HG03432 (cell line): ENCODE measurements around the gene ZNF658.
"Not testable (repeated sequence)": the region's sequence is repeated elsewhere in the genome, so short reads cannot be mapped to it uniquely, and the experiment has no call there.

Source experiments
- ATAC-seq: cut with Tn5 transposase; IDR thresholded peaks from one replicate; pipeline ENCODE4 v1.9.1; 2021; ENCODE audit warnings: mild to moderate bottlenecking, moderate library complexity; ENCODE audit not compliant: unreplicated experiment

Gene ZNF658

DNA sequence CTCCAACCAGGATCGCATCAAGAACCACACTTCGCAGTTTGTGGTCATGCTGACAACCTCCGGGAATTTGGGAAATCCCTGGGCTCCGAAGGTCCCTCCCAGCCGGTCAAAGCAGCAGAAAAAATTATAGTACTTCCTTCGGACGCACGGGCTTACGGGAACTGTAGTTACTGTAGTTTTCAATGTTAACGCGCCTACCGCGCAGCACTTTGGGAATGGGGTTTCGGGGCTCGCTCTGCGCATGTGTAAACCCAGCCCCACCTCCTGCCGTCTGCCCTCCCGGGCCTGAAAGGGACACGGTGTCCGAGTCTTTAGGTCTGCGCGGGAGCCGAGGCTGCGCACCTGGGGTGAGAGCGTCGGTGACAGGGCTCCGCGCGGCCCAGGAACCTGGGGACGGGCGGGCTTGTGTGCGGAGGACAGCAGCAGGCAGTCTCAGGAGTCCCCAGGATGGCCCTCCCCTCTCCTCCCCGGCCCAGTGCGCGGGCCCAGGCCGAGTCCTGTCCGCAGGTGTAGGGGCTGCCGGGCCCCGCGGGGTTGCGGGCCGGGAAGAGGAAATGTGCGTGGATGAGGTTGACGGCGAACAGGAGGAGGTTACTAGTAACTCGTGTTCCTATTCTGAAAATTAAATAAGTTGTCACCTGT is at the start of gene ZNF658:
Gene ZNF658 (plus strand): TSS at position 236 of the 642 bp plus-strand sequence. CDS start 2,837 bp downstream, outside the sequence.
- ATAC-seq: peak; percentile 98

DNA sequence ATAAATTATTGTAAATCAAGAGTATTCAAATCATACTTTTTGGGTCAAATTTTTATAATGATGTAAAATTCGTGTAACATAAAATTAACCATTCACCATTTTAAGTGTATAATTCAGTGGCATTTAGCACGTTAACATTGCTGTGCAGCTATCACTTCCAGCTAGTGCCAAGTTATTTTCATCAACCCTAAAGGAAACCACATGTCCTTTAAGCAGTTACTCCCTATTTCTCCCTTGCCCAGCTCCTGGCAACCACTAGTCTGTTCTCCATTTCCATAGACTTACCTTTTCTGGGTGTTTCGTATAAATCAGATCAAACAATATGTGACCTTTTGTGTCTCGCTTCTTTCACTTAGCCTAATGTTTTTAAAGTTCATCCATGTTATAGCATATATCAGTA is 38.8 kb upstream of the ZNF658 start:
- ATAC-seq: not testable (repeated sequence)

DNA sequence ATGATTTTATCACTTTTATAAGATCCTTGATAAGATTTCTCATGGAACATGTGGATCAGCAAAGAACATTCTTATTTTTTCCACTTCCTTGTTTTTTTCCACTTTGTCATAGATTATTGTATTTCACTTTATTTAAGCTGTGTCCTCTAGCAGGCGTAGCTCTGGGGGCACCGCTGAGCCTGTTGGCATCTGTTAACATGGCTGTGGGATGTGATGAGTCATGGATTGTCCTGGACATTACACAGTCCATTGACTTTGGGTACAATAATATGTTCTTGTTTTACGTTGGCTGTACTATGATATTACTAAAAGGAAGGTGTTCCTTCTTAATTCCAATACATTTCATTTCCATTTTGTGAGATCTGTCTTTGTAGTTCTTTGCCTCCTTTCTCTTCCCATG is 31.9 kb upstream of the ZNF658 start:
- not testable (repeated sequence) for ATAC-seq

DNA sequence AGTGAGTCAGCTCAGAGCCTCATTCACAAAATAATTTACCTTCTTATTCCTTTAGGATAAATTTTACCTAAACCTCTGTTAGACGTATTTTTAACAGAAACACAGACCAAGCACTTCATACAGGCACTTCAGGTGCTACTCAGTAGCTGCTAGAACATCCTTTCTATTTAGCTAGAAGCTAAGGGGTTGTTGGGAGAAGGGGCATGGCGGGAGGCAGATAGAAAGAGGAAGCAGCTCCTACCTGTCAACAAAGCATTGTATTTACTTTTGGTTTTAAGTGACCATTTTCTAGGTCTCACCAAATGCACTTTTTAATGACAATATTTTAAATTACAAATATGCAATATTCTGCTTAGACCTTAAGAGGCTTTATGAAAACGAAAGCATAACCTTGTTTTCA is 19.9 kb upstream of the ZNF658 start:
- ATAC-seq: peak; percentile 81

DNA sequence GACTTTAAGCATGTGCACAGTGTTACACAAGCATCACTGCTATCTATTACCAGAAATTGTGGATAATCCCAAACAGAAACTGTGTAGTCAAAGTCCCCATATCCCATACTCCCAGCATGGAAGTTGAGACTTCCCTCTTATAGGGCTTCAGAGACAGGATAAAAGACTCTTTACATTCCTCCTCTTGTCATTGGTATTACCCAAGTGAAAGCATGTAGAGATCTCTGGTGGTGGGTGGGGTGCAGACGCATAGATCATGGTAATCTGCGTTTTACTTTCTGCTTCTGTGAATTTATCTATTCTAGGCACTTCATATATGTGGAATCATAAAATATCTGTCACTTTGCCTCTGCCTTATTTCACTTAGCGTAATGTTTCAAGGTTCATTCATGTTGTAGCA is 18.7 kb upstream of the ZNF658 start:
- not testable (repeated sequence) for ATAC-seq

DNA sequence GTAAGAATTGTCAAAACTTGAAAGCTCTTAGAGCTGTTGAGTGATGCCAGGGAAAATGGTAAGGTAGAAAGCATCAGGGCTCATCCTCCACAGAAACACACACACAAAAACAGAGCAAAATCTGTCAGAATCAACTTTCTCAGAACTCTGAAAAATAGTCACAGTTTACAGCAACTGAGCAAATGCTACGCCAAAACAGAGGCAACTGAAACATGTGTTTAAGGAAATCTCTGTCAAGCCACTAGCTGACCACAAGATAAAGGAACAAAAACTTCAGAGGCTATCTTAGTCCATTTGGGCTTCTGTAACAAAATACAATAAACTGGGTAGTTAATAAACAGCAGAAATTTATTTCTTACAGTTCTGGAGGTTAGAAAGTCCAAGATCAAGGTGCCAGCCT is 10.2 kb upstream of the ZNF658 start:
- ATAC-seq: peak; percentile 81

DNA sequence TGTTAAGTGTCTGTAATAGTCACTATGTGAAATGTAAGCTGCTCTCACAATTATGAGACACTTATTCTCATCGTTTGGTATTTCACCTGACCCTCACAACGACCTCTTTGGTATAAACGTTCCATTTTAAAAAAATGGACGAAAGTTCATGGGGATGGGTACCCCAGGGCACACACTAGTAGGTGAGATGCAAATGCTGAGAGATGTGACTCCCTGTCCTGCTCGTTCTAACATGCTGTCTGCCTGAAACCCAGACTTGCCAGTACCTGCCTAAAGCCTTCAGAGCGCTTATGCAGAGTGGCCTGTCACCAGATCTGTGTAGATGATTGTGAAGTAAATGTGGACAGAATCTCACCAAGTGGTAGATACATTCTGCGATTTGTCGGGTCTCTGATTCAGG is 616 bp downstream of the ZNF658 start:
- ATAC-seq: peak; percentile 24

DNA sequence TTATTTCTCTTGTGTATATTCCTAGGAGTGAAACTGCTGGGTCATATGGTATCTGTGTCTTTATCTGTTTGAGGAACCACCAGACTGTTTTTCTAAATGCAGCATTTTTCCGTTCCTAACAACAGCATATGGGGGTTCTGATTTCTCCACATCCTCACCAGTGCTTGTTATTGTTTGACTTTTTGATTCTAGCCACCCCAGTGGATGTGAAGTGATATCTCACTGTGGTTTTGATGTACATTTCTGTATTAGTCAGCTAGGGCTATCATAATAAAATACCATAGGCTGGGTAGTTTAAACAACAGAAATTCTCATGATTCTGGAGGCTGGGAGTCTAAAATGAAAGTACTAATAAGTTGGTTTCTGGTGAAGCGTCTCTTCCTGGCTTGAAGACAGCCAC is 9.0 kb downstream of the ZNF658 start:
- ATAC-seq: not testable (repeated sequence)

DNA sequence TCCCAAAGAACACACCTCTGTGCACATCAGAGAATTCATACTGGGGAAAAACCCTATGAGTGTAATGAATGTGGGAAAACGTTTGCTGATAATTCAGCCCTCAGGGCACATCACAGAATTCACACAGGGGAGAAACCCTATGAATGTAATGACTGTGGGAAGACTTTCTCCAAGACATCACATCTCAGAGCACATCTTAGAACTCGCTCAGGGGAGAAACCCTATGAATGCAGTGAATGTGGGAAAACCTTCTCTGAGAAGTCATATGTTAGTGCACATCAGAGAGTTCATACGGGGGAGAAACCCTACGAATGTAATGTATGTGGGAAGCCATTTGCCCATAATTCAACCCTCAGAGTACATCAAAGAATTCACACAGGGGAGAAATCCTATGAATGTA is 19.5 kb downstream of the ZNF658 start:
- not testable (repeated sequence) for ATAC-seq

DNA sequence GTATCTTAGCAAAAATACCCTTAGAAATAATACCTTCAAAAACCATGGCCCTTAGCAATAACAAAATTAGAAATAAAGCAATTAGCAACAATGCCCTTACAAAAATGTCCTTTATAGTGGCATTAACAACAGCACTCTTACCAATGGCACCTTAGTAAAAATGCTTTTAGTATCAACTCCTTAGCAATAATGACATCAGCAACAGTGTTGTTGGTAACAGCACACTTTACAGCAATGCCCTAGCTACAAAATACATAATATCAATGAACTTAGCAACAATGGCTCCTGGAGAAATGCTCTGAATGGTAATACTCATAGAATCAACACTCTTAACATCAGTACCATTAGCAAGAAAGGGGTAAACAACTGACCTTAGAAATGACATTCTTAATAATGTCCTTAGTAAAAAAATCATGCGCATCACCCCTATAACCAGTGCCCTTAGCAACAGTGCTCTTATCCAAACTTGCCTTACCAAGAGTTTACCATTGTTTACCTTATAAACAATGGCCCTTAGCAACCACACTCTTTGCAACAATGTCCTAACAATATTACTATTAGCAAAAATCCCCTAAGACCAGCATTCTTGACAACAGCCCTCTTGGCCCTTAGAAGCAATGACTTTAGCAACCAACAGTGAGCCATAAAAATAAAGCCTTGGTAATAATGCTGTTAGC is 35.8 kb downstream of the ZNF658 start:
- not testable (repeated sequence) for ATAC-seq

DNA sequence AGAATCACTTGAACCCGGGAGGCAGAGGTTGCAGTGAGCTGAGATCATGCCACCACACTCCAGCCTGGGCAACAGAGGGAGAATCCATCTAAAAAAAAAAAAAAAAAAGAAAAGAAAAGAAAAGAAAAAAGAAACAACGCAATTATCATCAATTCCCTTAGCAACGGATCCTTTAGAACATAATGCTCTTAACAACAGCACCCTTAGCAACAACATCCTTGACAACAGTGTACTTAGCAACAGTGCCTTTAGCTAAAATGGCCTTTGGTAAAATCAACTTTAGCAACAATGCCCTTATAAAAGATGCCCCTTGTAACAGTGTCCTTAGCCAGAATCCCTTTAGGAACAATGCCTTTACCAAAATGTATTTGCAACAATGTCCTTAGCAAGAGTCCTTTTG is 37.1 kb downstream of the ZNF658 start:
- ATAC-seq: not testable (repeated sequence)

DNA sequence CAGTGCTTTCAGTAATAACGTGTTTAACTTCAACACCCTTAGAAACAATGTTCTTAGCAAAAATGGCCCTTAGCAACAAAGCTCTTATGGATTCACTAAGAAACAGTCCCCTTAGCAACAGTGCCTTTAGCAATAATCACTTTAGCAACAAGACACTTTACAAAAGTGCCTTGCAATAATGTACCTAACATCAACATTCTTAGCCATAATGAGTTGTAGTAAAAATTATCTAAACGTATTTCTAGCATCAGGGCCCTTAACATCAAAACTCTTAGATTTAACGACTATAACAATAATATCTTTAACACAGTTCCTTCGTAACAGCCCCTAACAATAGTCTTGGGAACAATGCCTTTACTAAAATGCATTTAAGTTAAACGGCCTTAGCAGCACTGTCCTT is 37.8 kb downstream of the ZNF658 start:
- ATAC-seq: not testable (repeated sequence)

DNA sequence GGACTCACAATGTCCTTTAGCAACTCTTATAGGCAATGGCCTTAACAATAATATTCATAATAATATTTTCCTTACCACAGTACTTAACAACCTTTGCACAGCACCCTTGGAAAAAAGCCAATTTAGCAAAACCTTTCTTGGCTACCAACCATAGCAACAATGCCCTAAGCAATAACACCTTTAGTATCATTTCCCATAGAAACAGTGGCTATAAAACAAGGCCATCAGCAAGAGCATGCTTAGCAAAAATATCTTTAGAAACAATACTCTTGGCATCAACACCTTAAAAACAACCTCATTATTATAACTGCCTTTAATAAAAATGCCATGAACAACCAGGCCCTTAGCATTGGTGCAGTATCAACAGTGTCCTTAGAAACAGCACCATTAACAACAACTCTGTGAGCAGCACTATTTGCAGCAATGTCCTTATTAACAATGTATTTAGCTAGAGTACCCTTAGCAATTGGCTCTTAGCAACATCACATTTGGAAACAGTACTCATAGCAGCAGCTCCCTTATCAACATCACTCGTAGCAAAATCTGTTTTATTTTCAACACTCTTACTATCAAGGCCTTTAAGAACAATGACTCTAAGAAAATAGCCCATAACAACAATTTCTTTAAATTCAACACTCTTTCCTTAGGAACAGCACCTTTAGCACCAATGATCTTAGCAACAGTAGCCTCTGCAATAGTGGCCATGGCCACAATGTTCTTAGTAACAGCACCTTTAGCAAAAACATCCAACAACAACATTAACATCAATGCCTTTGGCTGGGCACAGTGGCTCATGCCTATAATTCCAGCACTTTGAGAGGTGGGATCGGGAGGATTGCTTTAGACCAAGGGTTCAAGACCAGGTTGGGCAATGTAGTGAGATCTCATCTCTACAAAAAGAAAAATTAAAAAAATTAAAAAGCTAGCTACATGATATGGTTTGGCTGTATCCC is 39.6 kb downstream of the ZNF658 start:
- ATAC-seq: not testable (repeated sequence)

DNA sequence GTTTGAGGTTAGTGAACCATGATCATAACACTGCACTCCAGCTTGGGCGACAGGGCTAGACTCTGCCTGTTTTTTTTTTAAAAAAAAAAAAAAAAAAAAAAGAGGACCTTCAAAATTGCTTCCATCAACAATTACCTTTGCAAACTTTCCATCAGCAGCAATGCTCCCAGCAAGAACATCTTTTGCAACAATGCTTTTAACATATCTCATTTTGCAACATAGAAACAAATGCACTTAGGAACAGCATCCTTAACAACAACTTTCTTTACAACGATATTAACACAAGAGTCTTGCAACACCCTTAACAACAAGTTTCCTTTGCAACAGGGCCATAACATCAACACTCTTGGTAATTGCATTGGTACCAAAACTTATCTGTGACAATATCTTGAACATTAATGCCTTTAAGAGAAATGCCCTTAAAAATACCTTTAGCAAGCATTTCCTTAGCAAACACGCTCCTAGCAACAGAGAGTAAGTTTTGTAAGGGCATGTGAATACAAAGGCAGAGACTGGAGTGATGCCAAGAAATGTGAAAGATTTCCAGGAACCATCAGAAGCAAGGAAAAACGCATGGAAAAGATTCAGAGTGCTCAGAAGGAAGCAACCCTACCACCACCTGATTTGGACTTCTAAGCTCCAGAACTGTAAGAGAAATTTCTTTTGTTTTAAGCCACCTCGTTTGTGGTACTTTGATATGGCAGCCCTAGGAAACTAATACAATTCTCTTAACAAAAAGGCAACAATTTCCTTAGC is 42.1 kb downstream of the ZNF658 start:
- ATAC-seq: not testable (repeated sequence)

DNA sequence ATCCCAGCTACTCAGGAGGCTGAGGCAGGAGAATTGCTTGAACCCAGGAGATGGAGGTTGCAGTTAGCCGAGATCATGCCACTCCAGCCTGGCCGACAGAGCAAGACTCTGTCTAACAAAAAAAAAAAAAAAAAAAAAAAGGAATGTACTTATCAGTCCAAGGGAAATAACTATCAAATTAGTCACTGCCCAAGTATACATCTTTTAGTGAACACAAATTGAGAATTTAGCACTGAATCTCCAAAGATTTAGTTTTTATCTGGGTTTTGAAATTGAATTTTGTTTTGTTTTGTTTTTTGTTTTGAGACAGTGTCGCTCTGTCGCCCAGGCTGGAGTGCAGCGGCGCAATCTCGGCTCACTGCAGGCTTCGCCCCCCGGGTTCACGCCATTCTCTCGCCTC is 52.1 kb downstream of the ZNF658 start:
- not testable (repeated sequence) for ATAC-seq
